ENCODE results near the gene LRGUK. TPM values are rescaled to one million over a fixed set of nuclear protein-coding genes. Genes with fewer than 3 reads are reported as not detected.

Gene LRGUK
- total and polyA plus RNA-seq, 2 of the 4 experiments (the other 2 are of a cell fraction): 0.07 TPM; not detected in 1

- Histone ChIP-seq H2AK9ac (replicated peaks; ENCODE audit: low read depth, low read length, poor library complexity) (no peak overlapping the region), H2BK15ac (ENCODE audit: low read depth, low read length) (no peak overlapping the region), H3K9me1 (ENCODE audit: insufficient read depth, low read length) (no peaks in the 10 kb centered on the region), H3K9ac (ENCODE audit: low read depth, low read length) (no peak overlapping the region), H4K20me1 (ENCODE audit: insufficient read depth, low read length) (no peaks in the 10 kb centered on the region), H3K14ac (replicated peaks; ENCODE audit: low read depth, low read length) (no peak overlapping the region), H4K5ac (ENCODE audit: low read depth, low read length) (no peak overlapping the region), H3K27me3 (ENCODE audit: control insufficient read depth, insufficient read depth, low read length) (peaks cover 4% of the 10 kb centered on the region; the same call in 1 of the 2 replicates), H2BK20ac (ENCODE audit: low read depth, low read length) (no peak overlapping the region), H2AK5ac (ENCODE audit: low read depth, low read length) (no peak overlapping the region), H3K79me1 (ENCODE audit: low read depth in 1 of 2, low read length in 2 of 2) (no peaks in the 10 kb centered on the region), H3K4me2 (ENCODE audit: low read depth, low read length) (no peak overlapping the region), H4K8ac (ENCODE audit: low read depth in 2 of 2, low read length in 2 of 2) (no peak overlapping the region), H3K56ac (ENCODE audit: extremely low read depth, insufficient read depth, low read length) (no peak overlapping the region), H2BK120ac (ENCODE audit: low read depth, low read length) (no peak overlapping the region), H3K4ac (ENCODE audit: low read depth, low read length) (no peak overlapping the region), H3K9me3 (ENCODE audit: control insufficient read depth, insufficient read depth, low read length) (no peaks in the 10 kb centered on the region), H2BK5ac (ENCODE audit: low read depth, low read length, poor library complexity, severe bottlenecking) (no peak overlapping the region), H3K23ac (ENCODE audit: low read depth, low read length) (no peak overlapping the region), H4K91ac (ENCODE audit: insufficient read depth, low read depth, low read length) (no peak overlapping the region), H2AFZ (replicated peaks; ENCODE audit: low read length, poor library complexity) (no peak overlapping the region), H3K18ac (ENCODE audit: low read depth, low read length) (no peak overlapping the region), H3K36me3 (ENCODE audit: control insufficient read depth, insufficient read depth, low read length) (no peaks in the 10 kb centered on the region), H3K27ac (ENCODE audit: insufficient read depth, low read length) (no peak overlapping the region), H3K4me3 (ENCODE audit: insufficient read depth, low read depth, low read length) (no peak overlapping the region), H3K4me1 (ENCODE audit: control insufficient read depth, insufficient read depth, low read length) (no peaks in the 10 kb centered on the region)
- ATAC-seq (ENCODE audit: low read depth) (no peak), DNase-seq (no peak)
- no TSS peak for BruUV-seq (replicated peaks)
- intact Hi-C loops (cut with micrococcal nuclease): no loop called here
- TF ChIP-seq MAFK (IDR thresholded peaks at IDR 0.05; ENCODE audit: low read depth, low read length) (peak; percentile 55), CEBPB (IDR thresholded peaks at IDR 0.05; ENCODE audit: low read depth, low read length) (no peak)
- POLR2A ChIA-PET (ENCODE audit: unreplicated experiment): no interaction called here
- no CpG with 5 or more reads among the region's 4 CpGs for WGBS, 2 experiments (ENCODE audit: extremely low coverage in 2 of 2, insufficient read length in 1 of 2)
- in situ Hi-C loops (cut with MboI; ENCODE audit: low sequenced_read_pairs): no loop called here
- dilution Hi-C loops (cut with HindIII; ENCODE audit: low sequenced_read_pairs, unreplicated experiment): no loop called here
- CTCF ChIA-PET: no interaction called here
These were observed 135.2 kb downstream of the LRGUK start for GRCh38 chr7:134262322-134262721.
